Measurements from ENCODE around the gene ATF3. TPM values are rescaled to one million over a fixed set of nuclear protein-coding genes. Genes with fewer than 3 reads are reported as not detected.

Gene ATF3
- total RNA-seq, 1 experiment from 2014 or later = 114 TPM

DNA sequence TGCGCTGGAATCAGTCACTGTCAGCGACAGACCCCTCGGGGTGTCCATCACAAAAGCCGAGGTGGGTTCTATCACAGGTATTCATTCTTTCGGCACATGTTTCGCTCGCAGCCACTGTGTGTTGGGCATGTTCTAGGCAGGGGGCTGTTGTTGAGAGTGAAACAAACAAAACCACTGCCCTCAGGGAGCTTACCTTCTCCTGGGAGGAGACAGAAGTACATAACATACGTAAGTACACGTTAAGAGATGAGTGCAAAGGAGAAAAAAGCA is 6.6 kb downstream of the ATF3 start:
- TF ChIP-seq, protein P1, sequence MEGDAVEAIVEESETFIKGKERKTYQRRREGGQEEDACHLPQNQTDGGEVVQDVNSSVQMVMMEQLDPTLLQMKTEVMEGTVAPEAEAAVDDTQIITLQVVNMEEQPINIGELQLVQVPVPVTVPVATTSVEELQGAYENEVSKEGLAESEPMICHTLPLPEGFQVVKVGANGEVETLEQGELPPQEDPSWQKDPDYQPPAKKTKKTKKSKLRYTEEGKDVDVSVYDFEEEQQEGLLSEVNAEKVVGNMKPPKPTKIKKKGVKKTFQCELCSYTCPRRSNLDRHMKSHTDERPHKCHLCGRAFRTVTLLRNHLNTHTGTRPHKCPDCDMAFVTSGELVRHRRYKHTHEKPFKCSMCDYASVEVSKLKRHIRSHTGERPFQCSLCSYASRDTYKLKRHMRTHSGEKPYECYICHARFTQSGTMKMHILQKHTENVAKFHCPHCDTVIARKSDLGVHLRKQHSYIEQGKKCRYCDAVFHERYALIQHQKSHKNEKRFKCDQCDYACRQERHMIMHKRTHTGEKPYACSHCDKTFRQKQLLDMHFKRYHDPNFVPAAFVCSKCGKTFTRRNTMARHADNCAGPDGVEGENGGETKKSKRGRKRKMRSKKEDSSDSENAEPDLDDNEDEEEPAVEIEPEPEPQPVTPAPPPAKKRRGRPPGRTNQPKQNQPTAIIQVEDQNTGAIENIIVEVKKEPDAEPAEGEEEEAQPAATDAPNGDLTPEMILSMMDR (IDR thresholded peaks at IDR 0.05; ENCODE audit: unreplicated experiment) = no peak
- POLR2A ChIA-PET = interaction anchor here (1.2 kb wide), 1 partner anchor 176 kb away, joined by 3 read pairs; no protein-coding TSS in a partner anchor
- no peak for DNase-seq (ENCODE audit: unreplicated experiment)
- intact Hi-C loops (cut with micrococcal nuclease) = no loop called here
- BruUV-seq (replicated peaks) = no TSS peak
- peaks cover 18% of the 10 kb centered on the region for H3K27me3 Mint-ChIP-seq (ENCODE audit: insufficient read depth, unreplicated experiment)
- CTCF ChIA-PET = interaction anchor here (1.1 to 2.6 kb wide), 4 partner anchors 13 to 159 kb away, joined by 3 to 25 read pairs (median 6); no protein-coding TSS in a partner anchor
- H3K36me3 Mint-ChIP-seq (ENCODE audit: insufficient read depth, unreplicated experiment) = peaks cover 64% of the 10 kb centered on the region
- no peak overlapping the region for H3K4me3 Mint-ChIP-seq (ENCODE audit: unreplicated experiment)
- no peak overlapping the region for H3K27ac Mint-ChIP-seq (ENCODE audit: low read depth, unreplicated experiment)
- no peaks in the 10 kb centered on the region for H3K9me3 Mint-ChIP-seq (ENCODE audit: unreplicated experiment)
- H3K4me1 Mint-ChIP-seq (ENCODE audit: insufficient read depth, unreplicated experiment) = peaks cover 12% of the 10 kb centered on the region

DNA sequence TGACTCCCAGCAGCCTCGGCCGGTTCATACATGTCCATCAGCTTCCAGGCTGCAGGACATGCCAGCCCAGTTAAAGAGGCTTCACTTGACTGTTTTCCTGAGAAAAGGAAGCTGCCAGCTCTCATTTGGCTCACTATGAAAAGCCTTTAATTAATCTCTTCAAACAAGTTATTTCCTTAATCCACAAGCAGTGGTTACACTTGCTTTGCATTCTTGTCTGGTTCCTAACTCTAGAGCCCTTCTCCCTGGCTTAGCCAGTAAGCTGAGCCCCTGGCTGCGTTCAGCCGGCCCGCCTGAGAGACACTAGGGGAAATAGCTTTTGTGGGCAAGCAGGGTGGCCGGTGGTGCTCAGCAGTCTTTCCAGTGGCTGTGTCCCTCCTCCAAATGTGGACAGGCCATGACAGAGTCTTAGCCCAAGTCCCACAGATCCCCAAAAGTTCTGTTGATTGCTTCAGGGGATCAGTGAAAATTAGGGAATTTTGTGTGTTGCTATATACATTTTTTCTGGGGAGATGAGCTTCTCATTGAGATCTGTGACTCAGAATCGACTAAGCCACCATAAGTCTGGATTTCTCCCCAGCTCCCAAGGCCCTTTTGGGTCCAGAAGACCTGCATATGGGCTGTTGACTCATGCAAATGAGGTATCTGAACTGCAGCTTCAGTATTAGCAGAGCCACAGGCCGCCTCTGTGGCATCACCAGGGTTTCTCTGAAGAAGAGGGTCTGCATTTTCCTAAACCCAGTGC is 10.1 kb downstream of the ATF3 start:
- H3K4me3 Mint-ChIP-seq (ENCODE audit: unreplicated experiment) = no peak overlapping the region
- no peak overlapping the region for H3K27ac Mint-ChIP-seq (ENCODE audit: low read depth, unreplicated experiment)
- CTCF ChIA-PET = interaction anchor here (0.5 to 4.8 kb wide), 15 partner anchors 8 to 374 kb away, joined by 3 to 33 read pairs (median 4); partner anchors contain the start of gene ATF3
- peaks cover 94% of the 10 kb centered on the region for H3K36me3 Mint-ChIP-seq (ENCODE audit: insufficient read depth, unreplicated experiment)
- no peaks in the 10 kb centered on the region for H3K9me3 Mint-ChIP-seq (ENCODE audit: unreplicated experiment)
- TF ChIP-seq, protein P1 (IDR thresholded peaks at IDR 0.05; ENCODE audit: unreplicated experiment) = no peak
- DNase-seq (ENCODE audit: unreplicated experiment) = no peak
- H3K4me1 Mint-ChIP-seq (ENCODE audit: insufficient read depth, unreplicated experiment) = no peaks in the 10 kb centered on the region
- intact Hi-C loops (cut with micrococcal nuclease) = no loop called here
- POLR2A ChIA-PET = interaction anchor here (0.9 to 5.0 kb wide), 6 partner anchors 10 to 173 kb away, joined by 3 to 34 read pairs (median 3); partner anchors contain the start of genes ATF3, NSL1 and TATDN3
- peaks cover under 1% of the 10 kb centered on the region for H3K27me3 Mint-ChIP-seq (ENCODE audit: insufficient read depth, unreplicated experiment)
- BruUV-seq (replicated peaks) = no TSS peak

DNA sequence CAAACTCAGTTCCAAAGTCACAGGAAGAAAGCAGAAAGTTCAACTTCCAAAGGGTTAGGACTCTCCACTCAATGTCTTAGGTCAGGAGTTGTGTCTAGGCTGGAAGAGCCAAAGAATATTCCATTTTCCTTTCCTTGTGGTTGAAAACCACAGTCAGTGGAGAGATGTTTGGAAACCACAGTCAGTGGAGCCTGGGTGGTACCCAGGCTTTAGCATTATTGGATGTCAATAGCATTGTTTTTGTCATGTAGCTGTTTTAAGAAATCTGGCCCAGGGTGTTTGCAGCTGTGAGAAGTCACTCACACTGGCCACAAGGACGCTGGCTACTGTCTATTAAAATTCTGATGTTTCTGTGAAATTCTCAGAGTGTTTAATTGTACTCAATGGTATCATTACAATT is 11.7 kb downstream of the ATF3 start:
- ChIA-PET POLR2A (interaction anchor here (5.0 kb wide), 1 partner anchor 12 kb away, joined by 34 read pairs; the partner anchor contains the start of gene ATF3), CTCF (interaction anchor here (0.7 to 4.8 kb wide), 4 partner anchors 10 to 142 kb away, joined by 3 to 33 read pairs (median 11); no protein-coding TSS in a partner anchor)
- TF ChIP-seq, protein P1 (IDR thresholded peaks at IDR 0.05; ENCODE audit: unreplicated experiment) = no peak
- Mint-ChIP-seq H3K27ac (ENCODE audit: low read depth, unreplicated experiment) (no peak overlapping the region), H3K9me3 (ENCODE audit: unreplicated experiment) (no peaks in the 10 kb centered on the region), H3K36me3 (ENCODE audit: insufficient read depth, unreplicated experiment) (peaks cover 99% of the 10 kb centered on the region), H3K27me3 (ENCODE audit: insufficient read depth, unreplicated experiment) (peaks cover 17% of the 10 kb centered on the region), H3K4me1 (ENCODE audit: insufficient read depth, unreplicated experiment) (no peaks in the 10 kb centered on the region), H3K4me3 (ENCODE audit: unreplicated experiment) (no peak overlapping the region)
- TSS peak; percentile 12 for BruUV-seq (replicated peaks)
- intact Hi-C loops (cut with micrococcal nuclease) = no loop called here
- no peak for DNase-seq (ENCODE audit: unreplicated experiment)

DNA sequence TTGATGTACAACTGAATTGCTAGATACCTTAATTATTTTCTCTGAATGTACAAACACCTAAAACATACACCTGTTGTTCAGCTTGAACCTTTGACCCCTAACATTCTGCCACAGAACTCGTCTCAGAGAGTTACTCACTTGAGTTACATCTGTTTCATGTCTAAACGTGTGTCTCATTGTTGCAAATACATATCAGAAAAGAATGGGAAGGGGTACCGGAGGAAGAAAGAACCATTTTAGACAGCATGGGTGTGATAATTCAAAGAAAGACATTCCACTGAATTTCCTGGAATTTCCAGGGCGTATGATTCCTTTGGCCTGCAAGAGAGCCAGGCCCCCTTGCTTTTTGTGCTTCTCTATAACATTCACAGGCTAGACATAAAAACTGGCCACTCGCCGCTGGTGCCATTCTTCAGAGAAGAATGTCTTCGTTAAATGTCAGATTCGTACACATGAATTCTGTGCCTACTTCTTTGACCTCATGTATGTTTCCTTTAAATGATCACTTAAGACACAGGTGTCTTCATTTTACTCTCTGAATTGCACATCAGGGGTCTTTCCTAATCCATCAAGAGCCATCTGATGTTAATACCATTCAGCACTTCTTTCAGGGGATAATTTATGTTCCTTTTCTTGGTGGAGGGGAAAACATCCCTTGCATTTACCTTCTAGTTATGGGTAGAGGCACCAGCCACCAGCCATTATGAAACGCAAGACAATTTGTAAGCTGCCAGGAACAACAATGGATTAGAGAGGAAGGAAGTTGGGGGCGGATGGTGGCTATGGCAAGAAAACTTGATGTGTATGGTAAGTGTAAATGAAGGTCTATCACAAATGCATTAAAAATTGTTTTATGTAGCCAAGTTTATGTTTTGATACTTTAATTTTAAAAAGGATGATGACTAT is 12.7 kb downstream of the ATF3 start:
- H3K36me3 Mint-ChIP-seq (ENCODE audit: insufficient read depth, unreplicated experiment) = peaks cover 94% of the 10 kb centered on the region
- POLR2A ChIA-PET = interaction anchor here (1.0 to 5.0 kb wide), 3 partner anchors 13 to 948 kb away, joined by 3 to 34 read pairs (median 5); partner anchors contain the start of gene ATF3
- DNase-seq (ENCODE audit: unreplicated experiment) = no peak
- H3K27ac Mint-ChIP-seq (ENCODE audit: low read depth, unreplicated experiment) = no peak overlapping the region
- TF ChIP-seq, protein P1 (IDR thresholded peaks at IDR 0.05; ENCODE audit: unreplicated experiment) = no peak
- CTCF ChIA-PET = interaction anchor here (0.6 to 2.8 kb wide), 5 partner anchors 25 to 331 kb away, joined by 3 to 20 read pairs (median 3); no protein-coding TSS in a partner anchor
- peaks cover 27% of the 10 kb centered on the region for H3K27me3 Mint-ChIP-seq (ENCODE audit: insufficient read depth, unreplicated experiment)
- intact Hi-C loops (cut with micrococcal nuclease) = no loop called here
- no peaks in the 10 kb centered on the region for H3K9me3 Mint-ChIP-seq (ENCODE audit: unreplicated experiment)
- no peak overlapping the region for H3K4me3 Mint-ChIP-seq (ENCODE audit: unreplicated experiment)
- no TSS peak for BruUV-seq (replicated peaks)
- no peaks in the 10 kb centered on the region for H3K4me1 Mint-ChIP-seq (ENCODE audit: insufficient read depth, unreplicated experiment)

Data from MCF 10A (cell line).